ENCODE data around the gene GPR65. TPM values are rescaled to one million over a fixed set of nuclear protein-coding genes. Genes with fewer than 3 reads are reported as not detected.

Gene GPR65
- total RNA-seq, 1 donor from 2014 or later = 11.0 TPM

- peaks cover 4% of the 10 kb centered on the region for H3K36me3 Mint-ChIP-seq (ENCODE audit: low read depth)
- H3K27ac Mint-ChIP-seq = no peak overlapping the region
- no peaks in the 10 kb centered on the region for H3K9me3 Mint-ChIP-seq
- peaks cover 3% of the 10 kb centered on the region for H3K27me3 Mint-ChIP-seq (ENCODE audit: low read depth)
- intact Hi-C loops (cut with micrococcal nuclease) = no loop called here
- H3K4me1 Mint-ChIP-seq (ENCODE audit: low read depth) = peaks cover 17% of the 10 kb centered on the region
- DNase-seq (ENCODE audit: low spot score) = no peak
- no peak overlapping the region for H3K4me3 Mint-ChIP-seq (ENCODE audit: low read depth)
Observed at GRCh38 chr14:88048351-88048750, 43.4 kb downstream of the GPR65 start.

GRCh38 chr14:88049266-88049665 is 44.3 kb downstream of the GPR65 start:
- H3K36me3 Mint-ChIP-seq (ENCODE audit: low read depth) = peaks cover 4% of the 10 kb centered on the region
- intact Hi-C loops (cut with micrococcal nuclease) = no loop called here
- H3K9me3 Mint-ChIP-seq = no peaks in the 10 kb centered on the region
- DNase-seq (ENCODE audit: low spot score) = no peak
- H3K27me3 Mint-ChIP-seq (ENCODE audit: low read depth) = peaks cover 7% of the 10 kb centered on the region
- no peak overlapping the region for H3K4me3 Mint-ChIP-seq (ENCODE audit: low read depth)
- H3K27ac Mint-ChIP-seq = no peak overlapping the region
- peaks cover 14% of the 10 kb centered on the region for H3K4me1 Mint-ChIP-seq (ENCODE audit: low read depth)

GRCh38 chr14:88049936-88050335 is 45.0 kb downstream of the GPR65 start:
- no peak for DNase-seq (ENCODE audit: low spot score)
- Mint-ChIP-seq H3K4me3 (ENCODE audit: low read depth) (no peak overlapping the region), H3K4me1 (ENCODE audit: low read depth) (peaks cover 11% of the 10 kb centered on the region), H3K9me3 (no peaks in the 10 kb centered on the region), H3K27ac (no peak overlapping the region), H3K27me3 (ENCODE audit: low read depth) (peaks cover 12% of the 10 kb centered on the region), H3K36me3 (ENCODE audit: low read depth) (peaks cover 4% of the 10 kb centered on the region)
- intact Hi-C loops (cut with micrococcal nuclease) = no loop called here

DNA sequence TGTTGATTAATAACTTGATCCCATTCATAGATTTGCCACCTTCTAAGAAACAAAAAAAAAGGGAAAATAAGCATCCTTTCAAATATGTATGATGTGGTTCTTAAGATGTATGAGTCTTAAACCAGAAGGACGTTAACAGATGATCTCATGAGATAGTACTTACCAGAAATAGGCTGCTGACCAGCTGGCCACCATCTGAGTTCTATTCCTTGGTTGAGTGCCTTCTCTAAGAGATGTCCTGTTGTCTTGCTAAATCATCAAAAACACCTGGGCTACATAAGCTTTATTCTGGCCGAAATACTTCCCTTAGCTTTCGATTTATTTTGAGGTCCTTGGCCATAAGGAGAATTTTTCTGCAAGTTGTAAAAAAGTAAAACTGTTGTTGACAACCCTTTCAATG is 55.6 kb downstream of the GPR65 start:
- no peak for DNase-seq (ENCODE audit: low spot score)
- Mint-ChIP-seq H3K9me3 (no peaks in the 10 kb centered on the region), H3K4me3 (ENCODE audit: low read depth) (no peak overlapping the region), H3K36me3 (ENCODE audit: low read depth) (no peaks in the 10 kb centered on the region), H3K27ac (no peak overlapping the region), H3K4me1 (ENCODE audit: low read depth) (peaks cover 1% of the 10 kb centered on the region), H3K27me3 (ENCODE audit: low read depth) (peaks cover 12% of the 10 kb centered on the region)
- intact Hi-C loops (cut with micrococcal nuclease) = no loop called here

- H3K36me3 Mint-ChIP-seq (ENCODE audit: low read depth) = no peaks in the 10 kb centered on the region
- no peak overlapping the region for H3K27ac Mint-ChIP-seq
Observed at GRCh38 chr14:88063811-88064210, 58.9 kb downstream of the GPR65 start.

More at GRCh38 chr14:88063811-88064210, 58.9 kb downstream of the GPR65 start:
- no peak overlapping the region for H3K4me3 Mint-ChIP-seq (ENCODE audit: low read depth)
- peaks cover 9% of the 10 kb centered on the region for H3K27me3 Mint-ChIP-seq (ENCODE audit: low read depth)
- H3K4me1 Mint-ChIP-seq (ENCODE audit: low read depth) = peaks cover 1% of the 10 kb centered on the region
- intact Hi-C loops (cut with micrococcal nuclease) = no loop called here
- DNase-seq (ENCODE audit: low spot score) = no peak
- H3K9me3 Mint-ChIP-seq = no peaks in the 10 kb centered on the region

Other genes with a start within 250 kb of the GPR65 start
- gene GALC, start 12.0 kb upstream of the GPR65 start, total RNA-seq = 11.1 and 13.4 TPM in 2 replicates